Adrenal gland (tissue), 12 donors: ENCODE results near the gene NME1. TPM values are rescaled to one million over a fixed set of nuclear protein-coding genes. Genes with fewer than 3 reads are reported as not detected.

Experiments used
- DNase-seq, 7 donors: peaks; one replicate each; pipeline ENCODE4 v3.0.0-alpha.2; 2019 to 2020
- H3K27ac ChIP-seq, 5 donors: fragments of 200-600 bp; sonication (generic) in 4 of 5; 1 replicate in 3 of 5; 2 replicates in 2 of 5; pipeline versions ENCODE4 v1.5.1 to v1.8.0; 2016 to 2020; ENCODE audit warnings: mild to moderate bottlenecking in 1 of 5
- H3K27me3 ChIP-seq: fragments of 200-600 bp; 2 replicates; pipeline ENCODE4 v1.8.0; 2021
- H3K36me3 ChIP-seq, 2 donors: fragments of 200-600 bp; replicated peaks in 1 of 2; 1 replicate in 1 of 2; 2 replicates in 1 of 2; pipeline versions ENCODE4 v1.5.1 to v1.8.0; 2018 to 2022
- H3K4me1 ChIP-seq, 2 donors: fragments of 200-600 bp; replicated peaks in 1 of 2; 1 replicate in 1 of 2; 2 replicates in 1 of 2; pipeline versions ENCODE4 v1.5.1 to v1.8.0; 2018 to 2021
- H3K4me3 ChIP-seq, 4 donors: fragments of 200-600 bp; sonication (generic) in 3 of 4; one replicate each; pipeline ENCODE4 v1.5.1; 2016 to 2018
- H3K9me3 ChIP-seq, 3 donors: fragments of 200-600 bp; sonication (generic) in 1 of 3; replicated peaks in 1 of 3; 1 replicate in 2 of 3; 2 replicates in 1 of 3; pipeline versions ENCODE4 v1.5.1 to v1.8.0; 2016 to 2021
- CTCF ChIP-seq, 6 experiments: fragments of 450-650 bp in 4 of 6; fragments of 200-600 bp in 2 of 6; sonication (generic) in 1 of 6; IDR thresholded peaks; 1 replicate in 5 of 6; 2 replicates in 1 of 6; pipeline versions ENCODE4 v1.5.1 to v1.8.0; 2016 to 2021; ENCODE audit warnings: antibody characterized with exemption in 6 of 6, mild to moderate bottlenecking in 2 of 6, moderate library complexity in 1 of 6
- POLR2A ChIP-seq, 2 donors: fragments of 450-650 bp; IDR thresholded peaks; one replicate each; pipeline ENCODE4 v1.6.1; 2017; ENCODE audit warnings: antibody characterized with exemption in 2 of 2, mild to moderate bottlenecking in 2 of 2, moderate library complexity in 1 of 2
- WGBS, 4 donors: extraction: QIAGEN DNeasy Blood & Tissue Kit in 2 of 4; methylation state at CpG; one replicate each; pipeline versions ENCODE4 v1.1.5 to v1.1.7; 2013 to 2017; 5-methylcytosine and 5-hydroxymethylcytosine counted together
- intact Hi-C, 2 donors: fragments of 100-400 bp; cut with DNase I; formaldehyde crosslinking; loops; one replicate each; pipeline versions ENCODE4 v1.14.1 to v1.15.0; 2022 to 2023
- polyA plus RNA-seq, 3 donors: library from polyadenylated mRNA; stranded (reverse); fragments of 200-250 nt in 2 of 3; fragments of 350-450 nt in 1 of 3; fragmentation: Illumina TruSeq in 1 of 3; extraction: RNeasy Lipid Tissue Mini Kit (QIAGEN cat#74804) in 1 of 3; gene quantifications; one replicate each; pipeline ENCODE4 v1.2.3, GENCODE V29; 2013 to 2014
- total RNA-seq, 9 donors: library from RNA; depleted of rRNA in 4 of 9; stranded (reverse); fragments of >200 nt in 4 of 9; fragments of 120-200 nt in 1 of 9; fragmentation: NEBNext Ultra II Directional in 1 of 9; extraction: Animal tissue kit (Norgen Biotek cat#: 25700) in 1 of 9; gene quantifications; one replicate each; pipeline versions ENCODE4 v1.1.0 to v1.2.4, GENCODE V29; 2013 to 2023
- donor health status: healthy with polysubstance abuse.
- donor health status: Bipolar disorder and iron deficiency.
- donor health status: DM: yes; HTN: yes; CAD: no.
- donor health status: DM: no; HTN: no; CAD: no.
- donor health status: DM: no; HTN: no; CAD: no.
- donor health status: DM: yes; HTN: yes; CAD: no.

Gene NME1
- total and polyA plus RNA-seq, 12 donors = 17.0 to 222 (median 78.8) TPM

- intact Hi-C loops = loop anchor here in 1 of 2 donors (10.0 kb wide), 1 partner anchor 144 kb away; no protein-coding TSS in a partner anchor
- Histone ChIP-seq H3K27me3 (no peaks in the 10 kb centered on the region), H3K4me3 (no peak overlapping the region), H3K4me1 (peaks cover 3 to 10% of the 10 kb centered on the region in 2 donors), H3K27ac (no peak overlapping the region), H3K36me3 (no peaks in the 10 kb centered on the region), H3K9me3 (no peaks in the 10 kb centered on the region)
- no peak for DNase-seq
- TF ChIP-seq POLR2A (IDR thresholded peaks at IDR 0.05) (no peak), CTCF (IDR thresholded peaks at IDR 0.05) (no peak)
- 75 to 97% (median 85%) methylated on average over 2 of the region's 2 CpGs for WGBS, 4 donors
These were observed 4.2 kb upstream of the NME1 start for GRCh38 chr17:51149163-51149562.

- no peak overlapping the region for H3K4me3 ChIP-seq
- intact Hi-C loops = loop anchor here in 1 of 2 donors (5.0 kb wide), 1 partner anchor 149 kb away; no protein-coding TSS in a partner anchor
- H3K9me3 ChIP-seq = no peaks in the 10 kb centered on the region
- peaks cover 7 to 19% of the 10 kb centered on the region in 2 donors for H3K4me1 ChIP-seq
- no peak overlapping the region for H3K27ac ChIP-seq
- no peak for TF ChIP-seq CTCF (IDR thresholded peaks at IDR 0.05)
- no peak for TF ChIP-seq POLR2A (IDR thresholded peaks at IDR 0.05)
- 77 to 93% (median 83%) methylated on average over 5 of the region's 5 CpGs for WGBS, 4 donors
- no peaks in the 10 kb centered on the region for H3K27me3 ChIP-seq
- no peak for DNase-seq
- no peaks in the 10 kb centered on the region for H3K36me3 ChIP-seq
These were observed 2.4 kb upstream of the NME1 start for GRCh38 chr17:51150932-51151331.

GRCh38 chr17:51152766-51153209, 571 bp upstream of the NME1 start:
- WGBS, 4 donors = 12 to 17% (median 14%) methylated on average over 8 of the region's 8 CpGs
- no peaks in the 10 kb centered on the region for H3K27me3 ChIP-seq
- peak in 3 of 7 donors; percentile 11 to 40 (median 40) for DNase-seq
- no peaks in the 10 kb centered on the region for H3K9me3 ChIP-seq
- H3K27ac ChIP-seq = peak overlapping the region; percentile 51 to 93 (median 90)
- H3K4me3 ChIP-seq = peak overlapping the region in 2 of 4 donors; percentile 22 to 87
- H3K36me3 ChIP-seq = peaks cover 0 to 5% of the 10 kb centered on the region in 2 donors
- TF ChIP-seq POLR2A (IDR thresholded peaks at IDR 0.05) (no peak), CTCF (IDR thresholded peaks at IDR 0.05) (no peak)
- intact Hi-C loops = loop anchor here in 1 of 2 donors (5.0 kb wide), 1 partner anchor 150 kb away; no protein-coding TSS in a partner anchor
- H3K4me1 ChIP-seq = peaks cover 7 to 19% of the 10 kb centered on the region in 2 donors

- no peaks in the 10 kb centered on the region for H3K27me3 ChIP-seq
- TF ChIP-seq POLR2A (IDR thresholded peaks at IDR 0.05) (no peak), CTCF (IDR thresholded peaks at IDR 0.05) (no peak)
- no peak for DNase-seq
- peak overlapping the region in 3 of 4 donors; percentile 20 to 87 (median 63) for H3K4me3 ChIP-seq
- intact Hi-C loops = loop anchor here in 1 of 2 donors (5.0 kb wide), 1 partner anchor 152 kb away; no protein-coding TSS in a partner anchor
- no peaks in the 10 kb centered on the region for H3K9me3 ChIP-seq
- WGBS, 4 donors = 12 to 15% (median 14%) methylated on average over 6 of the region's 6 CpGs
- peaks cover 7 to 19% of the 10 kb centered on the region in 2 donors for H3K4me1 ChIP-seq
- H3K27ac ChIP-seq = peak overlapping the region in 2 of 5 donors; percentile 83 to 93
- peaks cover 0 to 5% of the 10 kb centered on the region in 2 donors for H3K36me3 ChIP-seq
These were observed 817 bp downstream of the NME1 start for GRCh38 chr17:51154176-51154575.
